ENCODE results near the gene RASL11B. TPM values are rescaled to one million over a fixed set of nuclear protein-coding genes. Genes with fewer than 3 reads are reported as not detected.
"Not testable (repeated sequence)": the region's sequence is repeated elsewhere in the genome, so short reads cannot be mapped to it uniquely, and the experiment has no call there.

RASL11B gene
- total RNA-seq, 4 donors from 2014 or later: 0.54 TPM; not detected in 3

- no peaks in the 10 kb centered on the region for H3K36me3 ChIP-seq
- TF ChIP-seq CTCF (IDR thresholded peaks at IDR 0.05): no peak
- TF ChIP-seq POLR2A (IDR thresholded peaks at IDR 0.05): no peak
- no peak for DNase-seq
- peaks cover 0 to 10% (median 0%) of the 10 kb centered on the region in 4 donors for H3K4me1 ChIP-seq
- no peak overlapping the region for H3K4me3 ChIP-seq
- no peaks in the 10 kb centered on the region for H3K9me3 ChIP-seq
- H3K27ac ChIP-seq: peak overlapping the region in 1 of 4 donors; percentile 52
- H3K27me3 ChIP-seq: no peaks in the 10 kb centered on the region
Measured at GRCh38 chr4:52824270-52824602, 37.9 kb upstream of the RASL11B start.

GRCh38 chr4:52824603-52825459, 37.3 kb upstream of the RASL11B start:
- Histone ChIP-seq H3K9me3 (no peaks in the 10 kb centered on the region), H3K4me3 (no peak overlapping the region), H3K27me3 (no peaks in the 10 kb centered on the region), H3K4me1 (peaks cover 0 to 10% (median 0%) of the 10 kb centered on the region in 4 donors), H3K27ac (no peak overlapping the region), H3K36me3 (no peaks in the 10 kb centered on the region)
- TF ChIP-seq CTCF (IDR thresholded peaks at IDR 0.05) (no peak), POLR2A (IDR thresholded peaks at IDR 0.05) (no peak)
- no peak for DNase-seq

- Histone ChIP-seq H3K9me3 (no peaks in the 10 kb centered on the region), H3K27ac (no peak overlapping the region), H3K27me3 (no peaks in the 10 kb centered on the region), H3K36me3 (no peaks in the 10 kb centered on the region), H3K4me1 (peaks cover 0 to 10% (median 0%) of the 10 kb centered on the region in 4 donors), H3K4me3 (no peak overlapping the region)
- DNase-seq: no peak
- no peak for TF ChIP-seq POLR2A (IDR thresholded peaks at IDR 0.05)
- no peak for TF ChIP-seq CTCF (IDR thresholded peaks at IDR 0.05)
Measured at GRCh38 chr4:52825460-52826090, 36.5 kb upstream of the RASL11B start.

- no peaks in the 10 kb centered on the region for H3K9me3 ChIP-seq
- no peak for DNase-seq
- TF ChIP-seq CTCF (IDR thresholded peaks at IDR 0.05) (no peak), POLR2A (IDR thresholded peaks at IDR 0.05) (no peak)
- no peak overlapping the region for H3K27ac ChIP-seq
- H3K4me1 ChIP-seq: no peaks in the 10 kb centered on the region
- no peaks in the 10 kb centered on the region for H3K36me3 ChIP-seq
- no peak overlapping the region for H3K4me3 ChIP-seq
- no peaks in the 10 kb centered on the region for H3K27me3 ChIP-seq
Measured at GRCh38 chr4:52833941-52834525, 28.1 kb upstream of the RASL11B start.

- not testable (repeated sequence) for H3K36me3 ChIP-seq, H3K27me3 ChIP-seq, H3K27ac ChIP-seq, H3K4me1 ChIP-seq, H3K4me3 ChIP-seq, H3K9me3 ChIP-seq, DNase-seq
Measured at GRCh38 chr4:52834641-52835456, 27.3 kb upstream of the RASL11B start.

Data from Peyer's patch (tissue), 4 donors.